SW 1271 (cell line): ENCODE results near the gene RNASE7.

Source experiments
- DNase-seq, 2 experiments: peaks; one replicate each; lab custom pipeline; 2025; lab: John Stamatoyannopoulos, UW

RNASE7 gene

GRCh38 chr14:21043387-21043973 is 1.3 kb downstream of the RNASE7 start:
- DNase-seq: no peak

DNA sequence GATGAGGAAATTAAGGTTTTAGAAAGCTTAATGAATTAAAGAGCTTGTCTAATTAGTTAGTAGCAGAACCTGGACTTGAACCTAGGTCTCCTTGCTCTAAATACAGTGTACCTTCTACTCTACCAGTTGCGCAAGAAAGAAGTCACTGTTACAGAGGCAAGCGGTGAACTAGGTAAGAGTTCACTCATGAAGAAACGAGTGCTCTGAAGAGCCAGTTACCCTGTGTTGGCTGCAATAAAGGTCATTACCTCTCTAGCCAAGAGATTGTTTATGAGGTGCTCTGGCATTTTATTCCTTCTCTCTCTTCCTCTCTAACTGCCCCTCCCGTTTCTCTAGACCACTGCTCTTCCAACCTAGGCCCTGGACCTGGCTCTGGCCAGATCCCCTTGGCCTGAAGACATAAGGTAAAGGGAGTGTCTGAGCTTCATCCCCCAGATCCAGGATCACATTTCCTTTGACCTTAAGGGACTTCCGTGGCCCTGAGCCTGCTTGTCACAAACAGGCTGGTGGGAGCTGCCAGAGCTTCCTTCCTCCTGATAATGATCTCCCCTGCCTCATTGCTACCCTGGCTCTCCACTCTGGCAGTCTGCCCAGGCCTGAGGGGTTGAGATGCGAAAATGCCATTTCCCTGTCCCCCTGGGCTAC is 1.9 kb downstream of the RNASE7 start:
- DNase-seq: no peak

- DNase-seq: no peak
Observed at GRCh38 chr14:21047378-21047781, 5.2 kb downstream of the RNASE7 start.

- DNase-seq: no peak
Observed at GRCh38 chr14:21048638-21049037, 6.5 kb downstream of the RNASE7 start.

- no peak for DNase-seq
Observed at GRCh38 chr14:21049271-21049673, 7.1 kb downstream of the RNASE7 start.

DNA sequence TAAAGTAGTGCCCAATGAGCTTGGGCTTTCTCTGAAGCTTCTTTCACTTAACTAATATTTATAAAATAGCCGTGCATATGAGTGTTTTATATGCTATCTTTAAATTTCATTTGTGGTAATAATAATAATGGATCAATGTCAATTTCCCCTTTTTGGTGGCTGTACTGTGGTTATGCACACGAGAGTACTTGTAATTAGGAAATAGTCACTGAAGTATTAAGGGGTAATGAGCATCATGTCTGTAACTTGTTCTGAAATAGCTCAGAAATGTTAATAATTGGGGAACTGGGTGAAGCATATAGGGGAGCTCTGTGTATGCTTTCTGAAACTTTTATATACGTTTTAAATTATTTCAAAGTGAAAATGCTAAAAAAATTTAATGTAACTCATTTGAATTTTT is 8.4 kb downstream of the RNASE7 start:
- DNase-seq: no peak

- DNase-seq: no peak
Observed at GRCh38 chr14:21053184-21054122, 11.3 kb downstream of the RNASE7 start.

DNA sequence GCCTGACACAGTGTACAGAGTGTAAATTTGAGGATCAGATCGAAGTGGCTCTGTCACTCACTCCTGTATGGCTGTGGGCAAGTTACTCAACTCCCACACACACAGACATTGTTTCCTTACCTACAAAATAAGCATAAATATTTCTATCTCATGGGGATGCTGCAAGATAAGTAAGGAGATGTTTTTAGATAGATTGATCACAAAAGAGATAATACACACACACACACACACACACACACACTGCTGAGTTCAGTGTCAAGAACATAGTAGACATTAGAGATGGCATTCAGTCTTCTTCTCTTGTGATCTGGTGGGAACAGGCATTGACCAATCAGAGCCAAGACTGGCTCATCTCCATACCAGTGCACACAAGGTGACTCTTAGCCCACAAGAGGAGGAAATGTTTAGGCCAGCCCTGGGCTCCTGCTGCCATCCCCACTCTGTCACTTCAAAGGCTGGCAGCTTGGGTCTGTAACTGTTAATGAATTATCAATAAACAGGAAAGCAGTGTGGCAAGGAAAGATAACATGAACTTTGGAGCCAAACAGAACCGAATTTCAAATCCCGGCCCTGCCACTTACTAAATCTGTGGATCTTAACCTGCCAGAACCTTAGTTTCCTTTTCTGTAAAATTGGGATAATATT is 12.1 kb downstream of the RNASE7 start:
- no peak for DNase-seq

- DNase-seq: no peak
Observed at GRCh38 chr14:21054768-21055145, 12.6 kb downstream of the RNASE7 start.

DNA sequence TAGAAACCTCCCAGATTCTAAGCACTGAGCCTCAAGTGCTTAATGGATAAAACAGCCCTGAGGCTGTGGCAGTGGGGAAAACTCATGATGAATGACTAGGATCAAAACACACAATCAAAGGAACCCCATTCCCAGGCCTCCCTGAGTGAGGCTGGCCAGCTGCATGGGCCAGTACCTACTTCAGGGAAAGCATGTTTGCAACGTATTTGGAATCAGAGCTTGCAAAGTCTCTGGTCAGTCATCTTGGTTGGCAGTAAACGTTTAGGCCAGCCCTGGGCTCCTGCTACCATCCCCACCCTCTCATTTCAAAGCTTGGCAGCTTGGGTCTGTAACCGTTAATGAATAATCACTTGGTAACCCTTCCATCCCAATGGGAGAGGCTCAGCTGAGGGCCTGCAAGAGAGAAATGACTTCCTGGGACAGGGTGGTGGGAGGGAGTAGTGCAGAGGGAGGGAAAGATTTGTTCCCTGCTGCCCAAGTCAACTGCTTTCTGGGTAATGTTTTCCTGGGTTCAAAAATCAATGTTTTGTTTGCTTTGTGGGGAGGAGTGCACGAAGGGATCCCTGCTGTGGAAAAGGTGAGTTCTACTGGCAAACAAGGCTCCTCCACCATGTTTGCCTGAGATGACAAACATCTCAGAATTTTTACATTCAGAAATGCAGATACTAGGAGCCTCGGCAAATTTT is 13.4 kb downstream of the RNASE7 start:
- no peak for DNase-seq

DNA sequence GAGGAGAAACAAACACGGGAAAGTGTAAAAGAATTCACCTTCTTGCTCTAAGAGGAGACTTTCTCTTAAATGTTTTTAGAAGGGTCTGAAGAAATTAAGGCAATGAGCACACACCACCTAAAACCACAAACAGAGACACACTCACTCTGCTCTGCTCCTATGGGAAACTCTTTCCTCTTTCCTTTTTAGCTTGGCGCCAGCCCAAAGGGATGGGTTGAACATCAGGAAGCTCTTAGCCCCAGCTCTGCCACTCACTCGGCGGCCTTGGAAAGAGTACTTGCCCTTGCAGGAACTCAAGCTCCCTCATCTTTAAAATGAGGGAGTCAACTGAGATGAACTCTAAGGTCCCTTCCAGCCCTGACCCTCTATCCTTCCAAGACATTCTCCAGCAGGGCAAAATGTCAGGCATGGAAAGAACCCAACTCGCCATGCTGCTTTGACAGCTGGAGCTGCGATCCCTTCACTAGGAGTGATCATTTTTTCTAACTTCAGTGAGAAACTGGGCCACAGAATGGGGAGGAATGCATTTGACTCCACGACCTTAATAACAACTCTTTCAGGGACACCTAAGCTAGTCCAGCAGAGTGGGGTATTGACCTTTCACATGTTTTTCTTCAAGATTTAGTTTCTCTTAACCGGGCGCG is 14.5 kb downstream of the RNASE7 start:
- DNase-seq: no peak

DNA sequence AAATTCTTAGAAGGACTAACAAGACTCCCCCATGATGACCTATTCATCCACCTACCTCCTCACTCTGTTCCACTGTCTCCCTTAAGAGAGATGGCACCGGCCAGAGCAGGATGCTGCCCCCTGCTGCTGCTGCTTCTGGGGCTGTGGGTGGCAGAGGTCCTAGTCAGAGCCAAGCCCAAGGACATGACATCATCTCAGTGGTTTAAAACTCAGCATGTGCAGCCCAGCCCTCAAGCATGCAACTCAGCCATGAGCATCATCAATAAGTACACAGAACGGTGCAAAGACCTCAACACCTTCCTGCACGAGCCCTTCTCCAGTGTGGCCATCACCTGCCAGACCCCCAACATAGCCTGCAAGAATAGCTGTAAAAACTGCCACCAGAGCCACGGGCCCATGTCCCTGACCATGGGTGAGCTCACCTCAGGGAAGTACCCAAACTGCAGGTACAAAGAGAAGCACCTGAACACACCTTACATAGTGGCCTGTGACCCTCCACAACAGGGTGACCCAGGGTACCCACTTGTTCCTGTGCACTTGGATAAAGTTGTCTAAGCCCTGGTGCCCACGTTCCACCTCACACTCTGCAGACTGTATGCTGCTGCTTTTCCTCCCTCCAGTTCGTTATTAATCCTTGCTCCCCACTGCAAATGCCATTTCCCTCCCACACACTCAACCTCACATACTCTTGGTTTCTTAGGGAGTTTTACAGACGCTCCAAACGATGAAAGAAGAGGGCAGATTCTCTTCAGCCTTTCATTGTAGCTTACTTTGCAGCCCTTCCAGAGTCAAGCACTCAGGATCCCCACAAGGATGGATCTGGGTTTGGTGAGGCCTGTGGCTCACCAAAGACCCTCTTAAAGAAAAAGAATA is 15.9 kb downstream of the RNASE7 start, which contains the start of gene RNASE8:
TSS of gene RNASE8 (plus strand) at position 20 of the 873 bp plus-strand sequence. CDS start at position 91, 71 bp downstream.
- no peak for DNase-seq

DNA sequence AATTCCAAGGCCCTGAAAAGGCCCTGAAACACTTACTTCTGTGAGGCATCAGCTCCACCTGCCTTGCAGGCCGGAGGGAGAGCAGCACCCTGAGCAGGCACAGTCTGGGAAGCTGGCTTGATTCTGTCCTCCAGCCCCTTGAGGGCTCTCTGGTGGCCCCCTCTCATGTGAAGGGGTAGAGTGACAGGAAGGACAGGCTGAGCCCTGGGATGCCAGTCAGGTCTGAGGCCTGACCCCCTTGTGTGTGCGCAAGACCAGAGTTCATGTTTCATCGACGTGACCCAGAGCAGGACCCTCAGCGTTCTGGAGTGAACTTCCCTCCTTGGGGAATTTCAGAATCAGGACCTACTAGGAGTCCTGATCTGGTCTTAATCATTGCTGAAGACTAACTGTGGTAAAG is 16.7 kb downstream of the RNASE7 start:
- DNase-seq: no peak

- no peak for DNase-seq
Observed at GRCh38 chr14:21059842-21060613, 17.9 kb downstream of the RNASE7 start.

- no peak for DNase-seq
Observed at GRCh38 chr14:21060614-21061346, 18.6 kb downstream of the RNASE7 start.

DNA sequence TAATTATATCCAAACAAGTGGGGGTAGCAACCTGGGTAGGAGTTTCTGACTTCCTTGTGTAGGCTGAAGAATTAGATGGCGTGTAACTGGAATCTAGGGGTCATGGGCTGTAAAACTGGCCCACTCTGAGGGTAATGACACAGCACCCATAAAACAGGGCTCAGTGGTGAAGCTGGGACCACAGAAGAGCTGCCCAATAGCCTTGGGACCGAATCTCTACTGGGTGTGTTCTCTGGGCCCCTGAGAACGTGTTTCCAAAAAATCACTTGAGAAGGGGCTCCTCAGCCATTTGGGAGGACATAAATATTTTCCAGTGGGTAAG is 19.1 kb downstream of the RNASE7 start:
- DNase-seq: no peak

- no peak for DNase-seq
Observed at GRCh38 chr14:21063479-21063878, 21.3 kb downstream of the RNASE7 start.

DNA sequence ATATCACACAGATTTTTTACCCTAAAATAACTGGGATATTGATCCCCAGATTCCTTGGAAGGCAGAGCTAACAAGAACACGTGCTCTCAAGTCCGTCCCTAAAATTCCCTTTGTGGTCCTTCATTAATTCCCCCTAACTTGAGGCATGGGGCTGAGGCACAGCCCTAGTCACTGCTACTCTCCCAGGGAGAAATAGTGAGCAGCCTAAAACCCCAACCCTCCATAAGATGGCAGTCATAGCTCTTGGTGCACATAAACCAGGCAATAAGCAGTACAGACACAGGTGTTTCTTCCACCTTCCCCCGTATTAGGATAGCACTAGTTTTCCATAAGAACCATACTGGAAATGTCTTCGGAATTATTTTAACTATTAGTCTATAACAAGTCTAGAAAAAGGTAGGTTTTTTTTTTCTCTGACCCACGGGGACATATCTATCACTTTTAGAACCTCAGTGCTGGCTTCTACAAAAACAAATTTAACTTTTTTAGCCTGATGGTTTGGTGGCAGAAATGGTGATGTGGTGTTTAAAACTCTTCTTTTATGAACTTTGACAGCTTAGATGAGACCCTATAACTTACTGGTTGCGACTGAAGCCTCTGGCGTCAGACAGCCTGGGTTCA is 24.8 kb downstream of the RNASE7 start:
- peak in 1 of 2 experiments; percentile 42 for DNase-seq
